HEK293 (cell line): ENCODE results near the gene COTL1.

Experiments used
- CTCF ChIA-PET: fragments of 350-600 bp; formaldehyde crosslinking; extraction: SDS; loops from one replicate; lab custom pipeline; 2021; ENCODE audit warnings: antibody characterized with exemption; lab: Yijun Ruan, JAX
- POLR2A ChIA-PET: fragments of 300-600 bp; formaldehyde crosslinking; extraction: SDS; loops from one replicate; lab custom pipeline; 2020; ENCODE audit warnings: antibody characterized with exemption, inconsistent platforms; lab: Yijun Ruan, JAX
- H3K27ac ChIP-seq: fragments of 200-500 bp; sonication (Bioruptor generic); 2 replicates; pipeline ENCODE4 v1.5.1; 2014; ENCODE audit warnings: low read depth, low read length, control low read depth, inconsistent platforms; ENCODE audit errors: extremely low read depth
- H3K36me3 ChIP-seq, 2 experiments: fragments of 200-500 bp in 1 of 2; sonication (Bioruptor generic) in 1 of 2; 1 replicate in 1 of 2; 2 replicates in 1 of 2; pipeline ENCODE4 v1.5.1; 2014 to 2017; ENCODE audit warnings: inconsistent platforms in 2 of 2, low read length in 2 of 2; ENCODE audit not compliant: control insufficient read depth in 2 of 2, insufficient read depth in 1 of 2
- H3K4me1 ChIP-seq: fragments of 200-500 bp; sonication (Bioruptor generic); 2 replicates; pipeline ENCODE4 v1.5.1; 2014; ENCODE audit warnings: mild to moderate bottlenecking, low read length, inconsistent platforms; ENCODE audit not compliant: control insufficient read depth, insufficient read depth
- H3K4me3 ChIP-seq: 2 replicates; pipeline ENCODE4 v1.5.1; 2011; ENCODE audit warnings: low read depth, mild to moderate bottlenecking, control low read depth, low read length, moderate library complexity
- H3K9me3 ChIP-seq: fragments of 200-500 bp; sonication (Bioruptor generic); 2 replicates; pipeline ENCODE4 v1.5.1; 2014; ENCODE audit warnings: low read depth, low read length, inconsistent platforms; ENCODE audit not compliant: control insufficient read depth, insufficient read depth
- EGR2 ChIP-seq: fragments of 450-650 bp; formaldehyde crosslinking; IDR thresholded peaks from 2 replicates; pipeline ENCODE4 v1.5.1; 2016; ENCODE audit warnings: low read depth, missing biosample characterization, missing genetic modification characterization
- ELK4 ChIP-seq: IDR thresholded peaks from 2 replicates; pipeline ENCODE4 v1.6.1; 2011; ENCODE audit warnings: mild to moderate bottlenecking, low read depth, low read length, borderline replicate concordance
- MZF1 ChIP-seq: fragments of 450-650 bp; formaldehyde crosslinking; IDR thresholded peaks from 2 replicates; pipeline ENCODE4 v1.5.1; 2017; ENCODE audit warnings: missing biosample characterization, missing genetic modification characterization, borderline replicate concordance
- RBAK ChIP-seq: fragments of 450-650 bp; formaldehyde crosslinking; IDR thresholded peaks from 2 replicates; pipeline ENCODE4 v1.5.1; 2016; ENCODE audit warnings: missing biosample characterization, missing genetic modification characterization
- SCRT1 ChIP-seq: fragments of 450-650 bp; formaldehyde crosslinking; IDR thresholded peaks from 2 replicates; pipeline ENCODE4 v1.5.1; 2016; ENCODE audit warnings: missing biosample characterization, missing genetic modification characterization, borderline replicate concordance
- ZBTB21 ChIP-seq: fragments of 450-650 bp; formaldehyde crosslinking; IDR thresholded peaks from 2 replicates; pipeline ENCODE4 v1.5.1; 2017; ENCODE audit warnings: missing biosample characterization, missing genetic modification characterization
- ZBTB7A ChIP-seq: fragments of 450-650 bp; formaldehyde crosslinking; IDR thresholded peaks from 2 replicates; pipeline ENCODE4 v1.5.1; 2016; ENCODE audit warnings: low read depth, missing biosample characterization, missing genetic modification characterization
- ZFP41 ChIP-seq: fragments of 450-650 bp; formaldehyde crosslinking; IDR thresholded peaks from 2 replicates; pipeline ENCODE4 v1.5.1; 2016; ENCODE audit warnings: missing biosample characterization, missing genetic modification characterization, borderline replicate concordance
- ZFP69B ChIP-seq: fragments of 450-650 bp; formaldehyde crosslinking; IDR thresholded peaks from 2 replicates; pipeline ENCODE4 v1.5.1; 2016; ENCODE audit warnings: missing biosample characterization, missing genetic modification characterization
- ZNF133 ChIP-seq: fragments of 450-650 bp; formaldehyde crosslinking; IDR thresholded peaks from 2 replicates; pipeline ENCODE4 v1.5.1; 2016; ENCODE audit warnings: missing biosample characterization, missing genetic modification characterization
- ZNF146 ChIP-seq: fragments of 450-650 bp; formaldehyde crosslinking; IDR thresholded peaks from 2 replicates; pipeline ENCODE4 v1.5.1; 2016; ENCODE audit warnings: missing biosample characterization, missing genetic modification characterization
- ZNF2 ChIP-seq: fragments of 450-650 bp; formaldehyde crosslinking; IDR thresholded peaks from 2 replicates; pipeline ENCODE4 v1.5.1; 2016; ENCODE audit warnings: missing biosample characterization, missing genetic modification characterization
- ZNF223 ChIP-seq: fragments of 450-650 bp; formaldehyde crosslinking; IDR thresholded peaks from 2 replicates; pipeline ENCODE4 v1.5.1; 2016; ENCODE audit warnings: missing biosample characterization, missing genetic modification characterization
- ZNF274 ChIP-seq, 2 experiments: fragments of 200-500 bp in 1 of 2; fragments of 450-650 bp in 1 of 2; sonication (Bioruptor generic) in 1 of 2; formaldehyde crosslinking in 1 of 2; IDR thresholded peaks; 2 replicates each; pipeline versions ENCODE4 v1.5.1 to v1.6.1; 2014 to 2016; ENCODE audit warnings: borderline replicate concordance in 1 of 2, inconsistent platforms in 1 of 2, low read length in 1 of 2, missing biosample characterization in 1 of 2, missing genetic modification characterization in 1 of 2
- ZNF391 ChIP-seq: fragments of 450-650 bp; formaldehyde crosslinking; IDR thresholded peaks from 2 replicates; pipeline ENCODE4 v1.5.1; 2016; ENCODE audit warnings: low read depth, missing biosample characterization, missing genetic modification characterization, borderline replicate concordance
- ZNF404 ChIP-seq: fragments of 450-650 bp; formaldehyde crosslinking; IDR thresholded peaks from 2 replicates; pipeline ENCODE4 v1.5.1; 2017; ENCODE audit warnings: missing biosample characterization, missing genetic modification characterization
- ZNF416 ChIP-seq: fragments of 450-650 bp; formaldehyde crosslinking; IDR thresholded peaks from 2 replicates; pipeline ENCODE4 v1.5.1; 2016; ENCODE audit warnings: missing biosample characterization, missing genetic modification characterization
- ZNF530 ChIP-seq: fragments of 450-650 bp; formaldehyde crosslinking; IDR thresholded peaks from 2 replicates; pipeline ENCODE4 v1.5.1; 2016; ENCODE audit warnings: low read depth, missing biosample characterization, missing genetic modification characterization
- ZNF654 ChIP-seq: fragments of 450-650 bp; formaldehyde crosslinking; IDR thresholded peaks from 2 replicates; pipeline ENCODE4 v1.5.1; 2016; ENCODE audit warnings: low read depth, missing biosample characterization, missing genetic modification characterization
- ZNF707 ChIP-seq: fragments of 450-650 bp; formaldehyde crosslinking; IDR thresholded peaks from 2 replicates; pipeline ENCODE4 v1.5.1; 2016; ENCODE audit warnings: missing biosample characterization, missing genetic modification characterization
- ZNF76 ChIP-seq: fragments of 450-650 bp; formaldehyde crosslinking; IDR thresholded peaks from 2 replicates; pipeline ENCODE4; 2016; ENCODE audit warnings: low read depth, missing biosample characterization, missing genetic modification characterization, borderline replicate concordance
- ZNF791 ChIP-seq: fragments of 450-650 bp; formaldehyde crosslinking; IDR thresholded peaks from 2 replicates; pipeline ENCODE4 v1.5.1; 2016; ENCODE audit warnings: missing biosample characterization, missing genetic modification characterization
- ZNF837 ChIP-seq: fragments of 450-650 bp; formaldehyde crosslinking; IDR thresholded peaks from 2 replicates; pipeline ENCODE4 v1.5.1; 2016; ENCODE audit warnings: missing biosample characterization, missing genetic modification characterization
- ZSCAN30 ChIP-seq: fragments of 450-650 bp; IDR thresholded peaks from 2 replicates; pipeline ENCODE4 v1.5.1; 2018; ENCODE audit warnings: missing biosample characterization, mild to moderate bottlenecking, missing genetic modification characterization, moderate library complexity
- TF ChIP-seq, protein P1 (sequence below): fragments of 450-650 bp; formaldehyde crosslinking; IDR thresholded peaks from 2 replicates; pipeline ENCODE4 v1.5.1; 2016; ENCODE audit warnings: missing biosample characterization, missing genetic modification characterization, low read depth

COTL1 gene

GRCh38 chr16:84521497-84521770 lies 96.4 kb downstream of the COTL1 start:
- Histone ChIP-seq H3K4me1 (no peaks in the 10 kb centered on the region), H3K9me3 (no peaks in the 10 kb centered on the region), H3K36me3 (no peaks in the 10 kb centered on the region), H3K27ac (no peak overlapping the region), H3K4me3 (no peak overlapping the region)
- ChIA-PET POLR2A (no interaction called here), CTCF (interaction anchor here (0.6 to 4.4 kb wide), 4 partner anchors 11 to 244 kb away, joined by 3 to 29 read pairs (median 7); no protein-coding TSS in a partner anchor)
- TF ChIP-seq ZBTB7A (tag by site-specific recombination) (no peak), ZNF2 (tag by site-specific recombination) (no peak), ZNF223 (tag by site-specific recombination) (no peak), ZNF391 (tag by site-specific recombination) (no peak), ZNF133 (no peak), ZFP41 (tag by site-specific recombination) (no peak)

- Histone ChIP-seq H3K27ac (no peak overlapping the region), H3K4me3 (no peak overlapping the region), H3K9me3 (no peaks in the 10 kb centered on the region), H3K36me3 (no peaks in the 10 kb centered on the region), H3K4me1 (no peaks in the 10 kb centered on the region)
- CTCF ChIA-PET = interaction anchor here (0.6 to 4.4 kb wide), 7 partner anchors 10 to 516 kb away, joined by 3 to 29 read pairs (median 4); no protein-coding TSS in a partner anchor
- POLR2A ChIA-PET = no interaction called here
- TF ChIP-seq EGR2 (no peak), ZNF791 (tag by site-specific recombination) (no peak), ZNF530 (tag by site-specific recombination) (no peak), ZNF146 (tag by site-specific recombination) (no peak), ZFP69B (tag by site-specific recombination) (no peak), ZNF416 (tag by site-specific recombination) (no peak), ZNF707 (tag by site-specific recombination) (no peak), ELK4 (no peak), ZNF274 (IDR thresholded peaks at IDR 0.05; ENCODE audit: low read length) (no peak), ZNF274 (tag by site-specific recombination; IDR thresholded peaks at IDR 0.05; ENCODE audit: borderline replicate concordance) (no peak), MZF1 (no peak), RBAK (tag by site-specific recombination) (no peak), ZSCAN30 (tag by site-specific recombination) (no peak), ZNF654 (tag by site-specific recombination) (no peak), ZBTB21 (tag by site-specific recombination) (no peak), ZNF837 (tag by site-specific recombination) (no peak)
These were observed 97.0 kb downstream of the COTL1 start for GRCh38 chr16:84520725-84521496.

- CTCF ChIA-PET = interaction anchor here (0.7 to 4.4 kb wide), 5 partner anchors 9 to 510 kb away, joined by 3 to 29 read pairs (median 10); no protein-coding TSS in a partner anchor
- POLR2A ChIA-PET = no interaction called here
- H3K4me1 ChIP-seq = no peaks in the 10 kb centered on the region
- H3K4me3 ChIP-seq = no peak overlapping the region
- H3K27ac ChIP-seq = no peak overlapping the region
- TF ChIP-seq ZNF76 (tag by site-specific recombination) (no peak), ZNF404 (tag by site-specific recombination) (no peak), SCRT1 (tag by site-specific recombination) (no peak)
- TF ChIP-seq, protein P1, sequence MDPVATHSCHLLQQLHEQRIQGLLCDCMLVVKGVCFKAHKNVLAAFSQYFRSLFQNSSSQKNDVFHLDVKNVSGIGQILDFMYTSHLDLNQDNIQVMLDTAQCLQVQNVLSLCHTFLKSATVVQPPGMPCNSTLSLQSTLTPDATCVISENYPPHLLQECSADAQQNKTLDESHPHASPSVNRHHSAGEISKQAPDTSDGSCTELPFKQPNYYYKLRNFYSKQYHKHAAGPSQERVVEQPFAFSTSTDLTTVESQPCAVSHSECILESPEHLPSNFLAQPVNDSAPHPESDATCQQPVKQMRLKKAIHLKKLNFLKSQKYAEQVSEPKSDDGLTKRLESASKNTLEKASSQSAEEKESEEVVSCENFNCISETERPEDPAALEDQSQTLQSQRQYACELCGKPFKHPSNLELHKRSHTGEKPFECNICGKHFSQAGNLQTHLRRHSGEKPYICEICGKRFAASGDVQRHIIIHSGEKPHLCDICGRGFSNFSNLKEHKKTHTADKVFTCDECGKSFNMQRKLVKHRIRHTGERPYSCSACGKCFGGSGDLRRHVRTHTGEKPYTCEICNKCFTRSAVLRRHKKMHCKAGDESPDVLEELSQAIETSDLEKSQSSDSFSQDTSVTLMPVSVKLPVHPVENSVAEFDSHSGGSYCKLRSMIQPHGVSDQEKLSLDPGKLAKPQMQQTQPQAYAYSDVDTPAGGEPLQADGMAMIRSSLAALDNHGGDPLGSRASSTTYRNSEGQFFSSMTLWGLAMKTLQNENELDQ (tag by site-specific recombination) = no peak
- no peaks in the 10 kb centered on the region for H3K9me3 ChIP-seq
- H3K36me3 ChIP-seq = no peaks in the 10 kb centered on the region
These were observed 98.0 kb downstream of the COTL1 start for GRCh38 chr16:84519855-84520254.
